SU-DHL-6 (cell line): ENCODE measurements around the gene RIC8B.

Source experiments
- EZH2phosphoT487 ChIP-seq: fragments of 200-600 bp; sonication (generic), shearing (Covaris generic); conservative IDR thresholded peaks from 2 replicates; pipeline ENCODE4 v1.6.1; 2018; ENCODE audit warnings: mild to moderate bottlenecking, antibody characterized with exemption, low read length, moderate library complexity, mixed read lengths
- TF ChIP-seq, protein P1 (sequence below): fragments of 200-600 bp; sonication (generic); IDR thresholded peaks from one replicate; pipeline ENCODE4 v1.5.1; 2017; ENCODE audit warnings: antibody characterized with exemption, mild to moderate bottlenecking, low read length, moderate library complexity; ENCODE audit not compliant: insufficient read depth, poor library complexity, severe bottlenecking

DNA sequence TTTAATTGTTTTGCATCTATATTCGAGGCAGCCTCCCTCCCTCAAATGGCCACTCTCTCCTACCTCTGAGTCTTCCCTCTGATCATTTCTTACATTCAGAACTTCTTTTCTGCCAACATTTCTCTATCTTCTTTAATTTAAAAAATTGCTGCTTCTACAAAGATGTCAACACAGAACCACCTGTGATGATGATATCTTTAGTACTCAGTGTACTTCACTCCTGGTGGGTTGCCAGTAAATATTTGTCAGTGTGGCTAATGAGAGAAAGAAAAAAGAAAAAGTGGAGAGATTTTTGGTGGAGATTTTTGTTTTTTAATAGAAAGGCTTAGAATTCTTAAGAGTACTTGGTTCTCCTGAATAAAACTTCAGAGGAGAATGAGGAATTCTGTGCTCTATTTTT lies 8.1 kb downstream of the RIC8B start:
- TF ChIP-seq, protein P1, sequence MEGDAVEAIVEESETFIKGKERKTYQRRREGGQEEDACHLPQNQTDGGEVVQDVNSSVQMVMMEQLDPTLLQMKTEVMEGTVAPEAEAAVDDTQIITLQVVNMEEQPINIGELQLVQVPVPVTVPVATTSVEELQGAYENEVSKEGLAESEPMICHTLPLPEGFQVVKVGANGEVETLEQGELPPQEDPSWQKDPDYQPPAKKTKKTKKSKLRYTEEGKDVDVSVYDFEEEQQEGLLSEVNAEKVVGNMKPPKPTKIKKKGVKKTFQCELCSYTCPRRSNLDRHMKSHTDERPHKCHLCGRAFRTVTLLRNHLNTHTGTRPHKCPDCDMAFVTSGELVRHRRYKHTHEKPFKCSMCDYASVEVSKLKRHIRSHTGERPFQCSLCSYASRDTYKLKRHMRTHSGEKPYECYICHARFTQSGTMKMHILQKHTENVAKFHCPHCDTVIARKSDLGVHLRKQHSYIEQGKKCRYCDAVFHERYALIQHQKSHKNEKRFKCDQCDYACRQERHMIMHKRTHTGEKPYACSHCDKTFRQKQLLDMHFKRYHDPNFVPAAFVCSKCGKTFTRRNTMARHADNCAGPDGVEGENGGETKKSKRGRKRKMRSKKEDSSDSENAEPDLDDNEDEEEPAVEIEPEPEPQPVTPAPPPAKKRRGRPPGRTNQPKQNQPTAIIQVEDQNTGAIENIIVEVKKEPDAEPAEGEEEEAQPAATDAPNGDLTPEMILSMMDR, result no peak
- TF ChIP-seq EZH2phosphoT487, result no peak
